NCI-H2029 treated with DMSO at 0.1 percent for 48 hours (cell line): ENCODE data around the gene SIMC1.
A peak's percentile ranks its signal among the peaks of the same experiment; 100 is the strongest.

ENCODE experiments used
- DNase-seq: peaks from one replicate; lab custom pipeline; 2025; lab: John Stamatoyannopoulos, UW

Gene SIMC1

DNA sequence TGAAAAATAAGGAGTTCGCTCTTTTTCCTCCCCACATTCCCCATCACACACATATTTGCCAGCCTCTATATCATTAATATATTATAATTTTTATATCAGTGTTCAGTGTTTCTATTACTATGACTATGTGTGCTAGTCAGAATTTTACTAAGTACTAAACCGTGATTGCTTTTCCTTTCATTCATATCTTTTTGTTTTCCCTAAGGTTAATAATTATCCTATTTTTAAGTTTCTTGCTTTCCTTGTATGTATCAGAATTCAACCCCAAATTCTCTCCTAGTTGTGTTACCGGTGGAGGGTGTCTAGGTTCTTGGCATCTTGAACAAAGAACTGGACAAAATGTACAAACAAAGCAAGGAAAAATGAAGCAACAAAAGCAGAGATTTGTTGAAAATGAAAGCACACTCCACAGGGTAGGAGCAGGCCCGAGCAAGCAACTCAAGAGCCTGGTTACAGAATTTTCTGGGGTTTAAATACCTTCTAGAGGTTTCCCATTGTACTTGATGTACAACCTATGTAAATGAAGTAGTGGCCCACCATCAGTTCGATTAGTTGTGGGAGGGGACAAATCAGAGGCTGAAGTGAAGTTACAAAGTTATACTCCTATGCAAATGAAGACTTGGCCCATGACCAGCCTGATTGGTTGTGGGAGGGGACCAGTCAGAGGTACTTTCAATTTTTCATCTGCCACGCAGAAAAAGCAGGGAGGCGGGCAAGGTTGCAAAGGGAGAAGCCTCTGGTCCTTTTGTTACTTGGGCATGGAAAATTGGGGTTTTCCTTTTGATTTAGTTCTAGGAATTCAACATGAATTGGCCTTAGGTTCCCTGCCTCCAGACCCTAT, 79.5 kb downstream of the SIMC1 start:
- DNase-seq, result no peak

DNA sequence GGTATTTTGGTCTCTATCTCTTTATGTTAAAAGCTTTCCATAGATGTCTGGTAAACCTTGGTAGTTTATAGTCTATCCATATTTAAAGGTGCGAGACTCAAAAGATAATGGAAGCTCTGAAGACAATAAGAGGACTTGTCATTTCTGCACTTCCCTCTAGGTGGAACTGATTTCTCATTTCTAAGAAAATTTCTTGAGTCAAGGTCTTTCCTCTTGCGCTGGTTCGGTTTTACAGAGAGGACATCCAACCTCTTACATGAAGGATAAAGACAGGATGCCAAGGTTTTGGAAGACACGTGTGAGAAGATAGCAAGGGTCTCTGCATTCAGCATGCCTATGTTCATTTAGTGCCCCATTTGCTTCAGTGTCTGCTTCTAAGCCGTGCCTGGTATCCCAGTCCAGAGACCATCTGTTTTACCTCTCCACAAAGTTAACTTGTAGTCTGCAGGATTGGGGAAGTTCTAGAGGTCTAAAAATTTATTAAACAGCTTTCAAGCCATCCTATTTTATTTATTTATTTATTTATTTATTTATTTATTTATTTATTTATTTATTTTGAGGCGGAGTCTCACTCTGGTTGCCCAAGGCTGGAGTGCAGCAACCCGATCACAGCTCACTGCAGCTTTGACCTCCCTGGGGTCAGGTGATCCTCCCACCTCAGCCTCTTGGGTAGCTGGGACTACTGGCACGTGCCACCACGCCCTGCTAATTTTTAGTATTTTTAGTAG, 81.8 kb downstream of the SIMC1 start:
- DNase-seq, result no peak

DNA sequence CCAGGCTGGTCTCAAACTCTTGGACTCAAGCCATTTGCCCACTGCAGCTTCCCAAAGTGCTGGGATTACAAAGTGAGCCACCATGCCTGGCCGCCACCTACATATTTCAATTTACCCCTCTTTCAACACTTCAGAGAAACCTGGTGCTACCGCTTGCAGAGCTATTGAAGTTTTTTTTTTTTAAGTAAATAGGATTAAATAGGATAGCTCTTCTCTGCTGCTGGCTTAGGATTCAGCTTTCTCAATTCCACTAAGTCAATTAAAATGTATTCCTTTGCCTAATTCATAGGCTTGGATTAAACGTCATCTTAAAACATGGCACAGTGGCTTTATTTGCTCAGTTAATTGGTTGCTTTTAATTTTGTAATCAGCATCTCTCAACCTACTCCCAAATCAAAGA, 82.4 kb downstream of the SIMC1 start:
- no peak for DNase-seq

DNA sequence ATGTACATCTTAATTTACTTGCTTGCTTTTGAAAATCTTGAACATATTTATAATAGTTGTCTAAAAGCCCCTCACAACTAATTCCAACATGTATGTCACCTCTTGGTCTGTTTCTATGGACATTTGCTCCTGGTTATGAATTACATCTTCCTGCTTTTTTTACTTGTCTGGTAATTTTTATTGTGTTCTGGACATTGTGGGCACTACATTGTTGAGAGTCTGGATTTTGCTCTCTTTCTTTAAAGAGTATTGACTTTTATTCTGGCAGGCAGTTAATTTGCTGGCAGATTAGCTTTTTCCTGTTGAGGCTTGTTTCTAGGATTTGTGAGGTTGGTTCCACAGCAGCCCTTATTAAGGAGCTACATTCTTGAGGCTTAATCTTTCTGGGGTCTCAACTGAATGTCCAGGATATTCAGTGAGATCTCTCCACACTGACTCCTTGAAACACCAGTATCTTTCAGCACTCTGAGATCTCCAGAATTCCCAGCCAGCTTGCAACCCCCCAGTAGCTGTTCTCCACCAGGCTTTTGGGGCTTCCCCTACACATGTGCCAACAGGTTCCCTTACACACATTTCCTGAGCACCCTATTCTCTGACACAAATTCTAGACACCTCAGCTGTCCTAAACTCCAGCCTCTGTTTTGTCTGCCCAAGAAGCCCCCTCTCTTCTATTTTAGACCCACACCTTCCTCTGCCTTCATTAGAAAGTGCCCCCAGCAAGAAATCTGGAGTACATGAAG, 96.0 kb downstream of the SIMC1 start:
- DNase-seq, result no peak

DNA sequence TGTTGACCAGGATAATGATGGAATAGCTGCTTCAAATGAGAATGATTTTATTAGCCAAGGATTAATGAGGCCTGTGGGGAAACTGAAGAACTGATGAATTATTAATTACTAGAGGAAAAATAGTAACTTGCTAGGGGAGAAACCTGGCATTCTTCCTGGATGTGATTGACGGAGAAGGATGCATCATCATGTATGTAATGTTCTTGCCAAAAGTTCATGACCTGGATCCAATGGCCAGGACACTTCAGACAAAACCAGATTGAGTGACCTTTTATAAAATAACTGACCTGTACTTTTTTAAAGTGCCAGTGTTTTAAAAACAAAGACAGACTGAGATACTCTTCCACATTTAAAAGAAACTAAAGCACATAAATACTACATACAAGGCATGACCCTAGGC, 99.7 kb downstream of the SIMC1 start:
- DNase-seq, result no peak

DNA sequence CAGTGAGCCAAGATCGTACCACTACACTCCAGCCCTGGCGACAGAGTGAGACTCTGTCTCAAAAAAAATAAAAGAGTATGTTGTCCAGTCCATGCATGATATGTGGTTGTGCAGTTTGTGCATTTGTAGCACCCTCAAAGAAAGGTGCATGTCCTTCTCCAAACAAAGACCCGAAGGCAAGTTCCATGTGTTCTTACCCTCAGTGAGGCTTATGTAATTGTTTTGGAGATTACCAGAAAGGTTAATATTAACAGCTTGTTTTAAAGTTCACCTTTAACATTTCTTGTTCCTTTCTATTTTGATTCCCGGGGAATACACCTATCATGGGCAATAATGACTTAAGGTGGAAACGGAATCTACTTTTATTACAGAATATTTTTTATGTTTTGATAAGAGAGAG, 101.1 kb downstream of the SIMC1 start:
- DNase-seq, result no peak

DNA sequence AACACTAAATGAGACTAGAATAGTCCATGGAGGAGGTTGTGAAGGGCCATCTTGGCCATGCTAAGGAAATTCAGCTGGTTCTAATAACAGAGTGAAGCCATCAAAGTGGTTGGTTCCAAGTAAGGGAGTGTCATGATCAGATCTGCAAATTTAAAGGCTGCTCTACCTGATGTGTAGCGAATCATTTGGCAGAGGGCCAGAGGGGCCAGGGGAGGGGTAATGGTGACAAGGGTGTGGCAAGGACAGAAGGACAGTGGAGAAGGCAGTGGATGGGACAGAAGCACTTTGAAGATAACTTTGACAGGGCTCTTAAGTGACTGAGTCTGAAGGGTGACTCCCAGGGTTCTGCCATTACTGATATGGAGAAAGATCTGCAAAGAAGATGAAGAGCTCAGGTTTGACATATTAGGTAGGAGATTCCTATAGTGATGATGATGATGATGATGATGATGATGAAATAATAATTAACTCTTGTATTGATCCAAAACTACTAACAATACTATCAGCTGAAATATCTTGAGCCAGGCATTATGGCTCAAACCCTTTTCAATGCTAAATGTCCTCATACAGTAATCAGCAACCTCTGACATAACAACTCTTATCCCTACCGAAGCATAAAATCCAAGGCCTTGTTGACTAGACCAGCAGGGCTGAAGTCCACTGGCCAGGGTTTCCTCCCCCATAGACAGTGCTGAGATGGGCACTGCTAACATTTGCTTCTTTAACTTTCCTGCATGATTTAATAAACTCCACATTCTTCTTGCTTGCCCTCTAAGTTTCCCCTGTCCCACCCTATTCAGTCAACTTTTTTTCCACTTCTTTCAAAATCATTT, 103.3 kb downstream of the SIMC1 start:
- DNase-seq, result no peak

DNA sequence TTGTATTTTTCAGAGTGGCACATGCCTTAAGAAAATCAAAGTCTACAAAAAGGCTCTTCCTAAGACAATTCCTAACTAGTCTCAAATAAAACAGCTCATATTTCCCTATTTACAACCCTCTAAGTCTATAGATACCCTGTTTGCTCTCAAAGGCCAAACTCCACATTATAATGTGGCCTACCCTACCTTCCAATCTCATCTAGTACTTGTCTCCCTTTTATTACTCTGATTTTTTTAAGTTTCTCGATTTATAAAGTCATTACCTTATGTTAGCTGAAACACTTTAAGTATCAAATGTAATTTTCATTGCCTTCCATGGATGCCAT, 103.9 kb downstream of the SIMC1 start:
- no peak for DNase-seq

DNA sequence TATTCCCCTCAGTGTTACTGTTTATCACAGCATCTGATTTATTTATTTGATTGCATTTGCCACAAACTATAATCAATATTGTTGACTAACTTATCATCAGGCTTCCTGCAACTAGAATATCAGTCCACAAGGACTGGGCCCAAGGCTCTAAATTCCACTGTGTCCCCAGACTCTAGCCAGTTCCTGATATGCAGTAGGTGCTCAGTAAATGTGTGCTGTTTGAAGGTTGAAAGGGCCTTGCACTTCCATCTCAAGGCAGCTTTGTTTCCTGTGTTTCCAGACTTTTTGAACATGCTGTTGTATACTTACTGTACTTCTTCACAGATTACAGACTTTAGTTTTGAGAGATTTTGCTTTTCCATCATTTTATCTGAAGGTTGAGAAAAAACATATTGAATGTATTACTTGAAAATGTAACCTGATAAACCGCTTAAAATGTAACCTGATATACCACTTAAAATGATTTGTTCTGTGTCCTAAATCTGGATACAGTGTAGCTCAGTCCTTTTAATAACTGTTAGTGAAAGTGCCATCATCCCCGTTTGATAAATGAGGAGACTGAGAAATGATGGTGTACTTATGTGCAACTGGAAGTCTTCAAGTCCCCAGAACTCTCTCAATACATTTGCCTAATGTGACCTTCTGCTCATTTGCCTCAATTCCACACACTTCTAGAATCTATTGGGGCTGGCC, 104.7 kb downstream of the SIMC1 start:
- DNase-seq, result no peak

DNA sequence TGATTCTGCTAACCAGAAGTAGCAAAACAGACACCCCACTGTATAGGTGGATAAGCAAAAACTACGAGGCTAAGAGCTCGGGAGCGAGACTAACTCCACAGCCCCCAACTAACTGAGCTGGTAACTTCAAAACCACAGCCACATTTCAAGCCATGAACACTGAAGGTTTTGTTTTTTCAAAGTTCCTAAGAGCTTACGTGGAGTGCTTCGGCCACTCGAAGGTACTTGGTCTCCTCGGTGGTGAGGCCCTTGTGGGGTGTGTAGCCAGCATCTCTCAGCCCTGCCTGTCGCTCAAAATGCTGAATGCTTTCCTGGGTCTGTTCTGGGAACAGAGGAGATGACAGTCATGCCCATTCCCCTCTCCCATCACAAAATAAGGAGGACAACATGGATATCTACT, 112.2 kb downstream of the SIMC1 start:
- DNase-seq, result no peak

DNA sequence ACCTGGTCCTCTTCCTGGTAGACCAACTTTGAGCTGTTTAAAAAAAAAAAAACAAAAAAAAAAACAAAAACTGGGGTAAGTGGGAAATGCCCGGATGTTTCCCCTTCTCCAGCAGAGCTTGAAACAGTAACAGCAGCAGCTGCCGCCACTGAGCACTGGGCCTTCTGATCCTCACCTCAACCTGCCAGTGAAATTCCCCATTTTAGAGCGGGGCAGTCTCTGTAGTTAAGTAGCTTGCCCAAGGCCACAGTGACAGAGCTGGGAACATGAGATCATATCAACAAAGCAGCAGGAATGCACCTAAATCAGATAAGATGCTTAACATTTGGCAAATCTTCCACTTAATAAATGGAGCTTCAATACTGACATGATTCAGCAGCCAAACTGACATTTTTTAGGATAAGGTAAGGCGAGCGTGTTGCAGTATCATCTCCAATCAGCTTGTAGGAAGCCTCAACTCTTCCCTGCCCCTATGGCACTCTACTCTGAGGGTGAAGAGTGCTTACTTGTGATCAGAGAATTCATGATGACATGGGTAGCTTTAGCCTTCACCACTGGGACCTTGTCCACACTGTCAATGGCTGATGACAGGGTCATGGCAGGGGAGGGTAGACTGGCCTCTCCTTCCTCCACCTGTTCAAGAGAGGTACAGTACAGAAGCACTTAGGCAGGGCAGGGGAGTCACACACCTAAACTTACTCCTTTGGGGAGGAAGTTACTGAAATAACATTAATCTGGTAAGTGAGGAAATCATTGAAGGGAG, 114.1 kb downstream of the SIMC1 start:
- no peak for DNase-seq

DNA sequence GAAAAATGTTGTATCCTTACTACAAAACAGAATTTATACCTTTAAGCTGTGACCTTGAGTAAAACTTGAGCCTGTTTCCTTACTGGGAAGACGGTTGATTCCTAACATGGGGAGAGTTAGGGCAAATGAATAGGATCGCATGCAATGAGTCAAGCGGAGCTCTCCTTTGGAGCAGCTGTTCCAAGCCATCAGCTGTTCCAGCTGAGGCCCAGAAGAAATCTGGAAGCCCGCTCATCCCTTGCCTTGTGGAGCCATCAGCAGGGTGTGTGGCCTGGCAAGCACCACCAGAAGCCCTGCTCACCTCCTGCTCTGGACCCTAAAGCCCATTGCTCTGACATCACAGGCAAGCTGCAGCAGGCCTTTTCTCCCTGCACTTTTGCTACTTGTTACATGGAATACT, 115.3 kb downstream of the SIMC1 start:
- no peak for DNase-seq

DNA sequence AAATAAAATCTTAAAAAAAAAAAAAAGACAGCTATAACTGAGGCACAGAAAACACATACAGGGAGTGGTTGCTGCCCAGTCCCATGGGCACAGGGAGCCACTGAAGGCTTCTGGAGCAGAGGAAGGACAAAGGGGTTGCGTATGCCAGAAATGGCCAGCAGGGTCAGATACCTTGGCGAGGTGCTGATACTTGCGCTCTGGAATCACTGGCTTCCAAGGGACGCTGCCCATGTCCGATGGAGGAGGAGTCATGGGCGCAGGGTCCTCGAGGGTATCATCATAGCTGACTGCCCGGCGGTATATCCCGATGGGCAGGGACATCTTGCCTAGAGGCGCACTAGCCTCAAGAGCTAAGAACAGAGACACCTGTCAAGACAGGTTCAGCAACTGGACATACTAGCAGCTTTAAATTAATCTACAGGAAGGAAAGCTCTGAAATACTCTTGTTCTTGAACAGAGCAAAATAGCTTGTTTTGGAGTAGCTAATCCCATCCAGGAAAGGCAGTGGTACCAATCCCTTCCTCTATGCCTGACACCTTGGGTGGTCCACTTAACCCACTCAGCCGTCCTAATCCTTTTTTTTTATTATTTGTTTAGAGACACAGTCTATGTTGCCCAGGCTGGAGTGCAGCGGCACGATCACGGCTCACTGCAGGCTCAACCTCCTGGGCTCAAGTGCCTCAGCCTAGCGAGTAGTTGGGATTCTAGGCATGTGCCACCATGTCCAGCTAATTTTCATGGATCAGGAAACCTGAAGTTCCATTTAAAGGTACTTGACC, 117.4 kb downstream of the SIMC1 start:
- no peak for DNase-seq

DNA sequence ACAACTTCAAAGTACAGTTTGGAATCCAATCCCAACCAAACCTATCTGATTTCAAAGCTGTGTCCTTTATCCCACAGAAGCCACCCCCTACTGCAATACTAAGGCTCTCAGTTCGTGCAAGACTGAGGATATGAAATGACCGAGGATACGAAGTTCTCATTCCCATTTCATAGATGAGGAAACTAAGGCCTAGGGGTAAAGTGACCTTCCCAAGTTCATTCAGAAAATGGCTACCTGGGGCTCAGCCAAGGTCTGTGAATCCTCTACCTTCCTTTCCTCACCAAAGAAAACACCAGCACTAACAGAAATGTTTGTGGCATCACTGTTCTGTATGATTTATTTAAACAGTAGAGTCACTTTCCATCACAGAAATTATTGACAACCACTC, 117.9 kb downstream of the SIMC1 start:
- no peak for DNase-seq

DNA sequence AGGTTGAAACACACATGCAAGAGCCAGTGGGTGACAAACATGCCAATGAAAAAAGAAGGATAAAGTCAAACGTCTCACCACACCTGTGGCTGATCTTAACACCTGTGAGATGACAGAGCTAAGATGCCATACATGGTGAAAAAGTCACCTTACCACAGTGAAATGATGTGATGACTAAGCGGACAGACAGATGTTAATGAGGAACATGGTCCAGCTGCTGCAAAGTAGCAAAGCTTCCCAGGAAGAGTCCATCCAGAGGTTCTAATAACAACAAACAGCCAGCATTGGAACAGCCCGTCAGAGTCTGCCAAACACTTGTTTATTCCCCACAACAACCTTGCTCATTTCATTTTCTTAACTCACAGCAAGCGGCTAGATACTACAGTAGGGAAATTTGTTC, 121.4 kb downstream of the SIMC1 start:
- DNase-seq, result no peak

DNA sequence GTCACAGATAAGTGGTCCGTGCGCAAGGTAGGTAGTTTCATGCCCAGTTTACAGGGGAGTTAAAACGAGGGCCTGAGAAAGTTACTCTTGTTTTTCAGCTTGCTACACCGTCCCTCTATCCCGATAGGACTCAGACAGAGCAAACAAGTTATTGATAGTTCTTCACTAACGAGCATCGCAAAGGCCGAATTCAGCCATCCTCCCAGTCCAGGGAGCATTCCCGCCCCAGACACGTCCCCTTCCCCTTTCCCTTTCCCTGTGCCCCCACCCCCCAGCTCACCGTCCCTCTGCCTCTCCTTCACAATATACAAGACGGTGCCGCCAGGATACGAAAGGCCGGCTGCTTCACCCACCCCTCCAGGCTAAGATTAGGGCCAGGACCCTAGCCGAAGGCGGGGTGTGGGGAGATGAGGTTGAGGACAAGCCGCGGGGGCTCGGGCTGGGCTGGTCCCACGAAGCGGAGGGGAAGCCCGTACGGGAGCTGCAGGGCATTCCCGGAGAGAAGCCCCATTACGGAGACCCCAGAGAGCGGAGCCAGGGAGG, 122.7 kb downstream of the SIMC1 start:
- DNase-seq, result no peak

DNA sequence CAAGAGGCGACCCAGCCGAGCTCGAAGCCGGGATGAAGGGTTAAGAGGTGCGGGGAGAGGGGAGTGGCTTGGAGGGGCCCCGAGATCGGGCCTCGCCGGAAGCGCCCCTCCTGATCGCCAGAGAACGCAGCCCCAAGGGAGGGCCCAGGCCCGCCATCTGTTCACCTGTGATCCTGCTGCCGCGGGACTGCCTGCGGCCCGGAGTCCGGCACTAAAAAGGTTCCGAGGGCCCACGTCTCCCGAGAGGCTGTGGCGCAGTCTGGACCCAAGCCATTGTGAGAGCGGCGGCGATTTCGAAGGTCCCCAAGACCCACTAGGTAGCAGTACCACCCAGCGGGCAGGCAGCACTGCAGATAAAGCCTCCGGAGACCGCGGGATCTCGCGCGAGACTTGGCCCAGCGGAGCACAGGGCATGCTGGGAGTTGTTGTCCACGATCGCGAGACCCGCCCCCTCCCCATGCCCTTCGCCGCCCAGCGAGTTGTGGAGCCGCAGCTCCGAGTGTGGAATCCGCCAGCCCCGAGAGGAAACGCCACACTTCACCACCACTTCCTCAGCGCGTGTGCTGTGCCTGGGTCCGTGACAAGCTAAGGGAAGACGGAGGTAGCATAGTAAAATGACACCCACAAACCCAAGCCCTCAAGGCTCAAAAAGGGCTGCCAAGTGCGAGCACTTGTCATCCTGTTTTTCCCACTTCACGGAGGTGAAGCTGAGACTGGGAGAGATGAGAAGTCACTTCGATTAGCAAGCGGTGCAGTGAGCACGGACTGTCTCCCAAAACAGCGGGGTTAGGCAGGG, 123.4 kb downstream of the SIMC1 start, which contains the start of gene KIAA1191:
Gene KIAA1191 (minus strand): TSS at position 328 of the 796 bp plus-strand sequence. CDS start 2,256 bp downstream, outside the sequence.
- DNase-seq, result peak; percentile 65

DNA sequence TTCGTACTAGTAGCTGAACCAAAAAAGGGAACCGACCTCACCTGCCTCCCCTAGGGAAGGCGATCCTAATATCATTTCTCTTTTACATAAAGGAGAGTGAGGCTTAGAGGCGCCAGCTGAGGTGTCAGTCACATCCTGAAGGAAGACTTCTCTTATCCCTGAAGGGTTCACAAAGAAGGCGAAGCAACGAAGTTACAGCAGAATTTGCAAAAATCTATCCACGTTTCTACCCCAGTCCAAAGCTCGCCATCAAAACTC, 123.9 kb downstream of the SIMC1 start:
- no peak for DNase-seq

DNA sequence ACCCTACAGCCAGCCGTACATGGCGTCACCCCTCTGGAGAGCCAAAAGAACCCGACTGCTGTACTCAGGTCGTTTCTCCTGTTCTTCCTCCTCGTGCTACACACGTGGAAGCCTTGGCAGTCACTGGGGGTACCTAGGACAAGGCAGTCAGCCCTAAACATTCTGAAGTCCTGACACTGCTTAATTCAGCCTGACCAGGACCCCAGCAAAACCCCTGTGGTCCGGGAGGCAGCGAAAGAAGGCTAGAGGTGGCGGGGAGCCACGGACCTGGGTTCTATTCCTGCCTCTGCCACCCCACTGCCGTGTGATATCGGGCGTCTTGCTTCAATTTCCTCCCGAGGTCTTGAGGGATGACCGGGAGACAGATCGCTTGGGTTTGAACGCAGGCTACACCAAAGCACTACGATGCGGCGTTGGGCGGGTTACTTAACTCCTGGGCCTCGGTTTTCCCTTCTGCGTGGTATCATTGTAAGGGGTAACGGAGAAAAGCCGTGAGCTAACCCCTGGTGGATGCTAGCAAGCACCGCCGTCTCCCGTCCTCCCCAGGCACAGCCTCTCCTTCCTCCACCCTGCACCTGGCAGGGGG, 126.6 kb downstream of the SIMC1 start:
- DNase-seq, result no peak
